ENCODE data around the gene PITPNM2. TPM values are rescaled to one million over a fixed set of nuclear protein-coding genes. Genes with fewer than 3 reads are reported as not detected.

Gene PITPNM2
- polyA plus RNA-seq, 1 of the 3 experiments (the other 2 are of a cell fraction): 3.7 TPM

- Histone ChIP-seq H4K20me1 (ENCODE audit: insufficient read depth) (no peaks in the 10 kb centered on the region), H3K9ac (no peak overlapping the region), H2AFZ (ENCODE audit: low read depth) (no peak overlapping the region), H3K9me3 (no peaks in the 10 kb centered on the region), H3F3A (replicated peaks; ENCODE audit: insufficient read depth) (no peaks in the 10 kb centered on the region), H3K27me3 (ENCODE audit: insufficient read depth) (no peaks in the 10 kb centered on the region), H3K4me1 (ENCODE audit: control insufficient read depth in 1 of 2, insufficient read depth in 2 of 2, low read depth in 1 of 2, low read length in 1 of 2) (peaks cover 0 to 5% of the 10 kb centered on the region in 2 experiments; a peak in 2 of 4 replicates), H3K4me3 (ENCODE audit: low read depth in 2 of 2, low read length in 1 of 2) (no peak overlapping the region), H3K79me2 (ENCODE audit: insufficient read depth) (no peaks in the 10 kb centered on the region), H3K4me2 (no peak overlapping the region), H3K9me2 (no peaks in the 10 kb centered on the region), H3K36me3 (replicated peaks in 1 of 2; ENCODE audit: control insufficient read depth in 1 of 2, insufficient read depth in 2 of 2, low read length in 1 of 2) (no peaks in the 10 kb centered on the region), H3K27ac (ENCODE audit: low read depth in 2 of 2, low read length in 1 of 2) (no peak overlapping the region)
- POLR2A ChIA-PET: no interaction called here
- no peak for TF ChIP-seq MXI1 (IDR thresholded peaks at IDR 0.05; ENCODE audit: low read depth, low read length)
- no peak for TF ChIP-seq GABPA (IDR thresholded peaks at IDR 0.05; ENCODE audit: low read depth)
- TF ChIP-seq NRF1 (IDR thresholded peaks at IDR 0.05; ENCODE audit: low read depth, low read length): no peak
- no peak for TF ChIP-seq POLR2AphosphoS5 (IDR thresholded peaks at IDR 0.05; ENCODE audit: low read depth, low read length)
- no peak for DNase-seq
- 84% methylated on average over 4 of the region's 7 CpGs for WGBS (ENCODE audit: low lambda C conversion rate)
- CTCF ChIA-PET: no interaction called here
Observed at GRCh38 chr12:123108682-123109066, 42.2 kb downstream of the PITPNM2 start.

DNA sequence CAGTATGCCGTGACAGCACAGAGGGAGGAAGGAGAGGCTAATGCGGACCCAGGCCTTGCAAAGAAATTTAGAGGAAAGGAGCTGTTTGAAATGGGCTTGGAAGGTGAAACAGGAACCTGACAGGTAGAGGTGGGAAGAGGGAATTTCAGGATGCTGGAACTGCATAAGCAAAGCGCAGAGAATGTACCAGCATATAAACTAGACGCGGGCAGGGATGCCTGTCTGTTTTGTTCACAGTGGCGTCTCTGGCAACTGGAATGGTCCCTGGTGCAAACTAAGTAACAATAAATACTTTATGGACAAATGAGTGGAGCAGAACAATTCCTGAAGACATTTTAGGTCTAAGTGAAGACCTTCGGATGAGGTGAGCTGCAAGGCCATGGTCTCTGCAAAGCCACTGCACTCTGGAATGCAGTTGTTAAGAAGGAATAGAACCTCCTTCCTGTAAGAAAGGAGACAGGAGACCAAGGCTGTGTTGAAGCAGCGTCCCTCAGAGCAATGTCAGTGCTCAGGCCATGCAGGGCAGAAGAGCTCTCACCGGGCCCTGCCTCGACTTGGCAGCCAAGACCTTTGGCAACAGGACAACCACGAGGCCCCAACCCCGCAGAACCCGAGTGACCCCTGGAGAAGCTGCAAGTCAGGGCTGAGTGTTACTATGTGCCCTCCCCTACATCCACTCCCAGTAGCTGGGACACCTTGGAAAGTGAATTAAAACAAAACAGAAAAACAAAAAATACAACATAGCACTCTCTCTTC, 42.8 kb downstream of the PITPNM2 start:
- H3K9me2 ChIP-seq: no peaks in the 10 kb centered on the region
- no peaks in the 10 kb centered on the region for H3K79me2 ChIP-seq (ENCODE audit: insufficient read depth)
- H3K4me2 ChIP-seq: no peak overlapping the region
- H2AFZ ChIP-seq (ENCODE audit: low read depth): no peak overlapping the region
- WGBS (ENCODE audit: low lambda C conversion rate): 94% methylated on average over 13 of the region's 13 CpGs
- CTCF ChIA-PET: no interaction called here
- no peak overlapping the region for H3K27ac ChIP-seq (ENCODE audit: low read depth in 2 of 2, low read length in 1 of 2)
- no peak for DNase-seq
- no peaks in the 10 kb centered on the region for H3K27me3 ChIP-seq (ENCODE audit: insufficient read depth)
- H3K36me3 ChIP-seq (replicated peaks in 1 of 2; ENCODE audit: control insufficient read depth in 1 of 2, insufficient read depth in 2 of 2, low read length in 1 of 2): no peaks in the 10 kb centered on the region
- POLR2A ChIA-PET: no interaction called here
- H3K4me3 ChIP-seq (ENCODE audit: low read depth in 2 of 2, low read length in 1 of 2): no peak overlapping the region
- H3F3A ChIP-seq (replicated peaks; ENCODE audit: insufficient read depth): no peaks in the 10 kb centered on the region
- H4K20me1 ChIP-seq (ENCODE audit: insufficient read depth): no peaks in the 10 kb centered on the region
- no peak overlapping the region for H3K9ac ChIP-seq
- no peak for TF ChIP-seq SMC3 (IDR thresholded peaks at IDR 0.05; ENCODE audit: low read depth, low read length)
- no peak for TF ChIP-seq USF2 (IDR thresholded peaks at IDR 0.05; ENCODE audit: borderline replicate concordance, low read depth, low read length)
- no peak for TF ChIP-seq CHD2 (IDR thresholded peaks at IDR 0.05; ENCODE audit: low read length, partially characterized antibody)
- H3K9me3 ChIP-seq: no peaks in the 10 kb centered on the region
- H3K4me1 ChIP-seq (ENCODE audit: control insufficient read depth in 1 of 2, insufficient read depth in 2 of 2, low read depth in 1 of 2, low read length in 1 of 2): peaks cover 0 to 5% of the 10 kb centered on the region in 2 experiments; a peak in 2 of 4 replicates

DNA sequence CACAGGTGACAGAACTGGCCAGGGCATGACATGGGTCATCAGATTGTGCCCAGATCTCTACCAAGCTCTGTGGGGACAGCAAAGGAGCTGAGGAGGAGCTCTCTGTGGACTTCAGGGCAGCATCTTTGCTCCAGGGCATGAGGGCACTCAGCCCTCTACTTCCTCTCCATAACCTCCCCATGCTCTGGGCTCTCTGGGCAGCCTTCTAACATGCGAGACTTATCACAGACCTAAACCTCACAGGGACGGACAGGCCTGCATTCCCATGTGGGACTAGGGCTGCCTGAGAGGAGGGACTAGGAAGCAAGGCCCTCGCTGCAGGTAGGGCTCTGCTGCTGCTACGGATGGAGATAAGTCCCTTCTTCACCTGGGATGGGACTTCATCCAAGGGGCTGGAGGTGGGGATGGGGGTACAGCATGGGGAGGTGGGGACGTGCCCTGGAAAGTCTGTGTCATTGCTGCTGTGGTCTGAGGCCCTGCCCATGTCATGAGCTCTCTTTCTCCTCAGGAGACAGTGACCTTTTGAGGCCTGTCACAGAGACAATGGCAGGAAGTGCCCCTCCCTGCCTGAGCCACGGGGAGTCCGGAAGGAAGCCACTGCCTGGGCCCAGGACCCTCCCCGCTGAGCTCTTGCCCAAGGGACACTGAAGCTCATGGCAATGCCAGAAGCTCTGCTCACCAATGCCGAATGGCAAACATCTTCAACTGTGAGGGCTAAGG, 44.1 kb downstream of the PITPNM2 start:
- Histone ChIP-seq H3K27ac (ENCODE audit: low read depth in 2 of 2, low read length in 1 of 2) (no peak overlapping the region), H3K9me2 (no peaks in the 10 kb centered on the region), H3K36me3 (replicated peaks in 1 of 2; ENCODE audit: control insufficient read depth in 1 of 2, insufficient read depth in 2 of 2, low read length in 1 of 2) (no peaks in the 10 kb centered on the region), H4K20me1 (ENCODE audit: insufficient read depth) (no peaks in the 10 kb centered on the region), H3K4me3 (ENCODE audit: low read depth in 2 of 2, low read length in 1 of 2) (no peak overlapping the region), H3K4me2 (no peak overlapping the region), H3K4me1 (ENCODE audit: control insufficient read depth in 1 of 2, insufficient read depth in 2 of 2, low read depth in 1 of 2, low read length in 1 of 2) (peaks cover 0 to 5% of the 10 kb centered on the region in 2 experiments; a peak in 2 of 4 replicates), H3F3A (replicated peaks; ENCODE audit: insufficient read depth) (no peaks in the 10 kb centered on the region), H3K9me3 (no peaks in the 10 kb centered on the region), H3K79me2 (ENCODE audit: insufficient read depth) (no peaks in the 10 kb centered on the region), H2AFZ (ENCODE audit: low read depth) (no peak overlapping the region), H3K9ac (no peak overlapping the region), H3K27me3 (ENCODE audit: insufficient read depth) (no peaks in the 10 kb centered on the region)
- TF ChIP-seq USF1 (IDR thresholded peaks at IDR 0.05; ENCODE audit: borderline replicate concordance, low read depth): no peak
- no peak for TF ChIP-seq RFX5 (IDR thresholded peaks at IDR 0.05; ENCODE audit: low read length)
- ChIA-PET CTCF (interaction anchor here (1.3 kb wide), 1 partner anchor 20 kb away, joined by 5 read pairs; no protein-coding TSS in a partner anchor), POLR2A (no interaction called here)
- 100% methylated on average over 2 of the region's 9 CpGs for WGBS (ENCODE audit: low lambda C conversion rate)
- DNase-seq: no peak

Measured in SK-N-SH (cell line).